Measurements from ENCODE around the gene MMP27.

Gene MMP27

GRCh38 chr11:102709201-102709945, 3.8 kb upstream of the MMP27 start:
- TF ChIP-seq CTCF (IDR thresholded peaks at IDR 0.05): no peak

- no peak for TF ChIP-seq CTCF (IDR thresholded peaks at IDR 0.05)
These were observed 3.1 kb upstream of the MMP27 start for GRCh38 chr11:102708654-102709053.

GRCh38 chr11:102704841-102705240, 728 bp downstream of the MMP27 start:
- TF ChIP-seq CTCF (IDR thresholded peaks at IDR 0.05): no peak

GRCh38 chr11:102703826-102704493, 1.6 kb downstream of the MMP27 start:
- TF ChIP-seq CTCF (IDR thresholded peaks at IDR 0.05): no peak

GRCh38 chr11:102695201-102695600, 10.4 kb downstream of the MMP27 start:
- no peak for TF ChIP-seq CTCF (IDR thresholded peaks at IDR 0.05)

GRCh38 chr11:102685754-102686153, 19.8 kb downstream of the MMP27 start:
- TF ChIP-seq CTCF (IDR thresholded peaks at IDR 0.05): no peak

- TF ChIP-seq CTCF (IDR thresholded peaks at IDR 0.05): no peak
These were observed 20.2 kb downstream of the MMP27 start for GRCh38 chr11:102685338-102685737.
